Trophoblast cell (in vitro differentiated cells and primary cell): ENCODE data around the gene HAPSTR1.

Experiments used
- DNase-seq, 2 donors: peaks; one replicate each; pipeline ENCODE4 v3.0.0-alpha.2; 2016
- H2AFZ ChIP-seq: 2 replicates; pipeline ENCODE4 v1.6.1; 2013; ENCODE audit warnings: low read length, moderate library complexity, mild to moderate bottlenecking; ENCODE audit not compliant: insufficient read depth, poor library complexity
- H2AK5ac ChIP-seq: 2 replicates; pipeline ENCODE4 v1.6.1; 2013; ENCODE audit warnings: mild to moderate bottlenecking, low read length
- H2BK120ac ChIP-seq: 2 replicates; pipeline ENCODE4 v1.6.1; 2013; ENCODE audit warnings: low read length, mild to moderate bottlenecking, moderate library complexity; ENCODE audit not compliant: insufficient read depth, poor library complexity
- H2BK12ac ChIP-seq: 2 replicates; pipeline ENCODE4 v1.6.1; 2013; ENCODE audit warnings: mild to moderate bottlenecking, low read length, moderate library complexity
- H2BK5ac ChIP-seq: 2 replicates; pipeline ENCODE4 v1.6.1; 2013; ENCODE audit warnings: low read length, low read depth, moderate library complexity, mild to moderate bottlenecking; ENCODE audit not compliant: poor library complexity
- H3K14ac ChIP-seq: 2 replicates; pipeline ENCODE4 v1.6.1; 2013; ENCODE audit warnings: mild to moderate bottlenecking, low read length
- H3K18ac ChIP-seq: 2 replicates; pipeline ENCODE4 v1.6.1; 2013; ENCODE audit warnings: mild to moderate bottlenecking, low read length
- H3K23ac ChIP-seq: 2 replicates; pipeline ENCODE4 v1.6.1; 2013; ENCODE audit warnings: low read length
- H3K27ac ChIP-seq: 2 replicates; pipeline ENCODE4 v1.5.1; 2013; ENCODE audit warnings: low read depth, mild to moderate bottlenecking, inconsistent platforms, low read length, moderate library complexity
- H3K27me3 ChIP-seq: 2 replicates; pipeline ENCODE4 v1.6.1; 2013; ENCODE audit warnings: inconsistent platforms, mild to moderate bottlenecking, low read length, moderate library complexity; ENCODE audit not compliant: insufficient read depth
- H3K36me3 ChIP-seq, 2 experiments: 1 replicate in 1 of 2; 2 replicates in 1 of 2; pipeline ENCODE4 v1.6.1; 2013; ENCODE audit warnings: low read length in 2 of 2, mild to moderate bottlenecking in 2 of 2, moderate library complexity in 1 of 2; ENCODE audit not compliant: insufficient read depth in 2 of 2, control insufficient read depth in 1 of 2
- H3K4ac ChIP-seq: 2 replicates; pipeline ENCODE4 v1.6.1; 2013; ENCODE audit warnings: low read depth, mild to moderate bottlenecking, low read length, moderate library complexity
- H3K4me1 ChIP-seq, 2 experiments: 1 replicate in 1 of 2; 2 replicates in 1 of 2; pipeline ENCODE4 v1.6.1; 2013; ENCODE audit warnings: low read length in 2 of 2, mild to moderate bottlenecking in 2 of 2, moderate library complexity in 1 of 2; ENCODE audit not compliant: insufficient read depth in 2 of 2, control insufficient read depth in 1 of 2
- H3K4me2 ChIP-seq: 2 replicates; pipeline ENCODE4 v1.6.1; 2013; ENCODE audit warnings: inconsistent platforms, mild to moderate bottlenecking, low read length, moderate library complexity
- H3K4me3 ChIP-seq: 2 replicates; pipeline ENCODE4 v1.5.1; 2013; ENCODE audit warnings: mild to moderate bottlenecking, low read depth, low read length, inconsistent platforms
- H3K79me1 ChIP-seq: one replicate; pipeline ENCODE4 v1.6.1; 2013; ENCODE audit warnings: low read length
- H3K79me2 ChIP-seq: 2 replicates; pipeline ENCODE4 v1.6.1; 2013; ENCODE audit warnings: low read length, mild to moderate bottlenecking; ENCODE audit not compliant: control insufficient read depth, insufficient read depth, poor library complexity
- H3K9ac ChIP-seq: 2 replicates; pipeline ENCODE4 v1.6.1; 2013; ENCODE audit warnings: mild to moderate bottlenecking, low read length
- H3K9me3 ChIP-seq: 2 replicates; pipeline ENCODE4 v1.6.1; 2013; ENCODE audit warnings: low read depth, mild to moderate bottlenecking, control low read depth, inconsistent platforms, low read length; ENCODE audit not compliant: insufficient read depth
- H4K12ac ChIP-seq: 2 replicates; pipeline ENCODE4 v1.6.1; 2013; ENCODE audit warnings: low read depth, mild to moderate bottlenecking, low read length, moderate library complexity
- H4K8ac ChIP-seq: 2 replicates; pipeline ENCODE4 v1.6.1; 2013; ENCODE audit warnings: low read depth, mild to moderate bottlenecking, low read length, moderate library complexity
- H4K91ac ChIP-seq: one replicate; pipeline ENCODE4 v1.6.1; 2013; ENCODE audit warnings: low read depth, mild to moderate bottlenecking, low read length, moderate library complexity
- WGBS: extraction: QIAGEN DNeasy Blood & Tissue Kit; methylation state at CpG from one replicate; pipeline ENCODE4 v1.1.7; 2013; ENCODE audit warnings: missing lambda C conversion rate; ENCODE audit not compliant: insufficient read length, insufficient coverage; ENCODE audit errors: extremely low coverage; 5-methylcytosine and 5-hydroxymethylcytosine counted together

The HAPSTR1 gene

GRCh38 chr16:9089660-9090059, 1.8 kb upstream of the HAPSTR1 start:
- DNase-seq, result no peak
- H2BK5ac ChIP-seq, result no peak overlapping the region
- H3K4me3 ChIP-seq, result no peak overlapping the region
- peak overlapping the region; percentile 91 for H3K4me2 ChIP-seq
- no peak overlapping the region for H3K27ac ChIP-seq
- no peak overlapping the region for H3K18ac ChIP-seq
- H3K4ac ChIP-seq, result no peak overlapping the region
- H3K27me3 ChIP-seq, result no peaks in the 10 kb centered on the region
- no peak overlapping the region for H2BK12ac ChIP-seq
- H3K79me2 ChIP-seq, result peaks cover 30% of the 10 kb centered on the region
- H3K4me1 ChIP-seq, result peaks cover 8 to 9% of the 10 kb centered on the region in 2 experiments
- peak overlapping the region; percentile 81 for H4K8ac ChIP-seq
- H3K9me3 ChIP-seq, result peaks cover 2% of the 10 kb centered on the region
- no peak overlapping the region for H2AFZ ChIP-seq
- no peak overlapping the region for H3K9ac ChIP-seq
- no peak overlapping the region for H2AK5ac ChIP-seq
- H4K91ac ChIP-seq, result no peak overlapping the region
- H3K79me1 ChIP-seq, result peaks cover 19% of the 10 kb centered on the region
- H3K36me3 ChIP-seq, result peaks cover 3 to 4% of the 10 kb centered on the region in 2 experiments
- no peak overlapping the region for H2BK120ac ChIP-seq
- no CpG with 5 or more reads among the region's 6 CpGs for WGBS
- no peak overlapping the region for H3K14ac ChIP-seq
- no peak overlapping the region for H4K12ac ChIP-seq
- H3K23ac ChIP-seq, result no peak overlapping the region

GRCh38 chr16:9090101-9090959, 1.1 kb upstream of the HAPSTR1 start:
- Histone ChIP-seq H3K36me3 (peaks cover 3 to 4% of the 10 kb centered on the region in 2 experiments), H3K18ac (peak overlapping the region; percentile 60), H3K4ac (peak overlapping the region; percentile 65), H3K23ac (no peak overlapping the region), H3K9me3 (peaks cover 2% of the 10 kb centered on the region), H3K14ac (peak overlapping the region; percentile 82), H3K4me3 (peak overlapping the region; percentile 75), H2BK5ac (peak overlapping the region; percentile 81), H3K79me2 (peaks cover 30% of the 10 kb centered on the region), H3K9ac (peak overlapping the region; percentile 61), H4K91ac (peak overlapping the region; percentile 81), H2AK5ac (peak overlapping the region; percentile 87), H3K27me3 (no peaks in the 10 kb centered on the region), H4K8ac (peak overlapping the region; percentile 81), H2BK12ac (peak overlapping the region; percentile 42), H2AFZ (peak overlapping the region; percentile 96), H2BK120ac (peak overlapping the region; percentile 86), H3K4me2 (peak overlapping the region; percentile 91), H3K79me1 (peaks cover 19% of the 10 kb centered on the region), H3K4me1 (peaks cover 8 to 9% of the 10 kb centered on the region in 2 experiments), H3K27ac (peak overlapping the region; percentile 22), H4K12ac (peak overlapping the region; percentile 92)
- WGBS, result no CpG with 5 or more reads among the region's 85 CpGs
- peak in 1 of 2 donors; percentile 14 for DNase-seq

- H3K4me1 ChIP-seq, result peaks cover 8 to 9% of the 10 kb centered on the region in 2 experiments
- peak; percentile 12 to 51 for DNase-seq
- H3K4me2 ChIP-seq, result peak overlapping the region; percentile 80
- H4K8ac ChIP-seq, result peak overlapping the region; percentile 59
- H2BK120ac ChIP-seq, result peak overlapping the region; percentile 82
- H3K14ac ChIP-seq, result peak overlapping the region; percentile 89
- H3K79me1 ChIP-seq, result peaks cover 19% of the 10 kb centered on the region
- peak overlapping the region; percentile 93 for H2BK5ac ChIP-seq
- H3K9ac ChIP-seq, result peak overlapping the region; percentile 100
- peak overlapping the region; percentile 90 for H2AK5ac ChIP-seq
- H3K4me3 ChIP-seq, result peak overlapping the region; percentile 100
- H2BK12ac ChIP-seq, result no peak overlapping the region
- peaks cover 34% of the 10 kb centered on the region for H3K79me2 ChIP-seq
- no peaks in the 10 kb centered on the region for H3K27me3 ChIP-seq
- peaks cover 4 to 6% of the 10 kb centered on the region in 2 experiments for H3K36me3 ChIP-seq
- H3K4ac ChIP-seq, result peak overlapping the region; percentile 99
- peak overlapping the region; percentile 17 for H4K12ac ChIP-seq
- H3K23ac ChIP-seq, result peak overlapping the region; percentile 44
- no CpG with 5 or more reads among the region's 51 CpGs for WGBS
- H3K27ac ChIP-seq, result peak overlapping the region; percentile 73
- H3K18ac ChIP-seq, result peak overlapping the region; percentile 97
- H2AFZ ChIP-seq, result peak overlapping the region; percentile 18
- H4K91ac ChIP-seq, result peak overlapping the region; percentile 87
- H3K9me3 ChIP-seq, result peaks cover 2% of the 10 kb centered on the region
These were observed 430 bp downstream of the HAPSTR1 start for GRCh38 chr16:9091867-9092281.

- peak overlapping the region; percentile 100 for H3K9ac ChIP-seq
These were observed 986 bp downstream of the HAPSTR1 start for GRCh38 chr16:9092282-9092977.

More at GRCh38 chr16:9092282-9092977, 986 bp downstream of the HAPSTR1 start:
- Histone ChIP-seq H3K23ac (no peak overlapping the region), H2BK120ac (peak overlapping the region; percentile 82), H3K27me3 (no peaks in the 10 kb centered on the region), H3K4me2 (peak overlapping the region; percentile 80), H2BK12ac (no peak overlapping the region), H3K4me3 (peak overlapping the region; percentile 100), H4K91ac (peak overlapping the region; percentile 87), H3K79me1 (peaks cover 19% of the 10 kb centered on the region), H3K27ac (peak overlapping the region; percentile 73), H4K8ac (peak overlapping the region; percentile 59), H2AK5ac (peak overlapping the region; percentile 90), H2AFZ (peak overlapping the region; percentile 23), H3K79me2 (peaks cover 39% of the 10 kb centered on the region), H4K12ac (peak overlapping the region; percentile 17), H3K9me3 (peaks cover 2% of the 10 kb centered on the region), H3K4me1 (peaks cover 8 to 9% of the 10 kb centered on the region in 2 experiments), H3K36me3 (peaks cover 10% of the 10 kb centered on the region in 2 experiments), H3K18ac (peak overlapping the region; percentile 97), H3K14ac (peak overlapping the region; percentile 89), H3K4ac (peak overlapping the region; percentile 99), H2BK5ac (peak overlapping the region; percentile 93)
- WGBS, result no CpG with 5 or more reads among the region's 64 CpGs
- DNase-seq, result peak; percentile 8 to 37
